CD8-positive, alpha-beta memory T cell (primary cell): ENCODE measurements around the gene CADM4. TPM values are rescaled to one million over a fixed set of nuclear protein-coding genes. Genes with fewer than 3 reads are reported as not detected.

Source experiments
- CTCF ChIA-PET: fragments of 350-600 bp; sonication (Branson Sonifier 250); formaldehyde crosslinking; loops from one replicate; lab custom pipeline; 2021; ENCODE audit warnings: antibody characterized with exemption; lab: Charles Lee
- POLR2A ChIA-PET: fragments of 350-600 bp; sonication (Branson Sonifier 250); formaldehyde crosslinking; loops from one replicate; lab custom pipeline; 2021; ENCODE audit warnings: antibody characterized with exemption; lab: Charles Lee
- DNase-seq, 5 donors: peaks; one replicate each; pipeline versions ENCODE4 v3.0.0 to v3.0.0-alpha.2; 2020 to 2022; ENCODE audit warnings: mixed read lengths in 1 of 5
- H3K27ac ChIP-seq: one replicate; pipeline ENCODE4 v1.7.0; 2013; ENCODE audit warnings: low read depth, mild to moderate bottlenecking, low read length, moderate library complexity
- H3K27me3 ChIP-seq: 2 replicates; pipeline ENCODE4 v1.7.0; 2013; ENCODE audit warnings: low read length, mild to moderate bottlenecking; ENCODE audit not compliant: insufficient read depth, poor library complexity, severe bottlenecking
- H3K36me3 ChIP-seq: 2 replicates; pipeline ENCODE4 v1.7.0; 2013; ENCODE audit warnings: mild to moderate bottlenecking, low read length, moderate library complexity; ENCODE audit not compliant: insufficient read depth
- H3K4me1 ChIP-seq: 2 replicates; pipeline ENCODE4 v1.7.0; 2013; ENCODE audit warnings: mild to moderate bottlenecking, low read length, moderate library complexity; ENCODE audit not compliant: insufficient read depth
- H3K4me3 ChIP-seq: 2 replicates; pipeline ENCODE4 v1.7.0; 2013; ENCODE audit warnings: mild to moderate bottlenecking, low read length
- H3K9me3 ChIP-seq: 2 replicates; pipeline ENCODE4 v1.7.0; 2013; ENCODE audit warnings: mild to moderate bottlenecking, low read length
- H3K27ac Mint-ChIP-seq, 8 donors: one replicate each; pipeline ENCODE4 v1.8.0; 2020 to 2021; ENCODE audit warnings: mixed read lengths in 8 of 8, mild to moderate bottlenecking in 6 of 8, inconsistent platforms in 3 of 8, moderate library complexity in 3 of 8
- H3K27me3 Mint-ChIP-seq, 2 donors: one replicate each; pipeline ENCODE4 v1.8.0; 2020 to 2021; ENCODE audit warnings: mixed read lengths in 2 of 2, mild to moderate bottlenecking in 1 of 2, moderate library complexity in 1 of 2
- H3K36me3 Mint-ChIP-seq, 3 donors: one replicate each; pipeline ENCODE4 v1.8.0; 2020 to 2021; ENCODE audit warnings: mixed read lengths in 3 of 3, inconsistent platforms in 1 of 3, mild to moderate bottlenecking in 1 of 3
- H3K4me1 Mint-ChIP-seq, 3 donors: one replicate each; pipeline ENCODE4 v1.8.0; 2020 to 2021; ENCODE audit warnings: mixed read lengths in 3 of 3, inconsistent platforms in 1 of 3, mild to moderate bottlenecking in 1 of 3
- H3K4me3 Mint-ChIP-seq, 7 donors: one replicate each; pipeline ENCODE4 v1.8.0; 2020 to 2021; ENCODE audit warnings: mixed read lengths in 7 of 7, mild to moderate bottlenecking in 6 of 7, moderate library complexity in 4 of 7, inconsistent platforms in 2 of 7
- H3K9me3 Mint-ChIP-seq, 5 donors: one replicate each; pipeline ENCODE4 v1.8.0; 2020 to 2022; ENCODE audit warnings: mixed read lengths in 5 of 5, mild to moderate bottlenecking in 3 of 5, moderate library complexity in 2 of 5, inconsistent platforms in 1 of 5
- polyA plus RNA-seq: library from polyadenylated mRNA; unstranded; fragments of 300-500 nt; fragmentation: Illumina TruSeq; gene quantifications from one replicate; pipeline ENCODE4 v1.2.3, GENCODE V29; 2021
- total RNA-seq, 2 experiments: library from RNA; stranded (reverse); gene quantifications; one replicate each; pipeline ENCODE4 v1.2.3, GENCODE V29; 2021

The CADM4 gene
- total and polyA plus RNA-seq, 3 experiments from 2014 or later, result 0.24 to 0.57 TPM; not detected in 1

GRCh38 chr19:43681821-43682220 lies 42.2 kb upstream of the CADM4 start:
- no peaks in the 10 kb centered on the region for H3K27me3 Mint-ChIP-seq
- Histone ChIP-seq H3K9me3 (no peaks in the 10 kb centered on the region), H3K36me3 (no peaks in the 10 kb centered on the region), H3K4me1 (no peaks in the 10 kb centered on the region), H3K27me3 (no peaks in the 10 kb centered on the region), H3K27ac (no peak overlapping the region), H3K4me3 (no peak overlapping the region)
- POLR2A ChIA-PET, result no interaction called here
- H3K9me3 Mint-ChIP-seq, result no peaks in the 10 kb centered on the region
- CTCF ChIA-PET, result no interaction called here
- no peak overlapping the region for H3K4me3 Mint-ChIP-seq
- H3K4me1 Mint-ChIP-seq, result no peaks in the 10 kb centered on the region
- no peak overlapping the region for H3K27ac Mint-ChIP-seq
- no peak for DNase-seq
- H3K36me3 Mint-ChIP-seq, result no peaks in the 10 kb centered on the region

GRCh38 chr19:43678512-43679261 lies 39.0 kb upstream of the CADM4 start:
- no peak for DNase-seq
- Mint-ChIP-seq H3K27me3 (peaks cover 0 to 1% of the 10 kb centered on the region in 2 donors), H3K4me1 (peaks cover 2 to 5% (median 5%) of the 10 kb centered on the region in 3 donors), H3K27ac (no peak overlapping the region), H3K9me3 (no peaks in the 10 kb centered on the region), H3K4me3 (no peak overlapping the region), H3K36me3 (no peaks in the 10 kb centered on the region)
- POLR2A ChIA-PET, result no interaction called here
- H3K27ac ChIP-seq, result no peak overlapping the region
- H3K27me3 ChIP-seq, result no peaks in the 10 kb centered on the region
- H3K9me3 ChIP-seq, result no peaks in the 10 kb centered on the region
- H3K36me3 ChIP-seq, result no peaks in the 10 kb centered on the region
- no peaks in the 10 kb centered on the region for H3K4me1 ChIP-seq
- no peak overlapping the region for H3K4me3 ChIP-seq
- CTCF ChIA-PET, result no interaction called here

DNA sequence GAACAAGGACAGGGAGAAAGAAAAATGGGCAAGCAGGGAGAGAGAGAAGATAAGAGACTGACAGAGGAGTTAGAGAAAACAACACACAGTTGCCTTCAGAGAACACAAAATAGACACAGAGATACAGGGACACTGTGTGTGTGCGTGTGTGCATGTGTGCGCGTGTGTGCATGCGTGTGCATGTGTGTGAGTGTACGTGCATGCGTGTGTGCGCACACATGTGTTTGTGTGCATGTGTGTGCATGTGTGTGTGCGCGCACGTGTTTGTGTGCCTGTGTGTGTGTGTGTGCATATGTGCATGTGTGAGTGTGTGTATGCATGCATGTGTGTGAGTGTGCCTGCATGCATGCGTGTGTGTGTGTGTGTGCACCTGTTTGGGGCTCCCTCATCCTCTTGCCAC lies 36.3 kb upstream of the CADM4 start:
- Mint-ChIP-seq H3K4me3 (no peak overlapping the region), H3K4me1 (peaks cover 4 to 9% (median 5%) of the 10 kb centered on the region in 3 donors), H3K27ac (peak overlapping the region in 3 of 8 donors; percentile 13 to 47 (median 16)), H3K36me3 (no peaks in the 10 kb centered on the region), H3K9me3 (no peaks in the 10 kb centered on the region), H3K27me3 (peaks cover 0 to 1% of the 10 kb centered on the region in 2 donors)
- no peaks in the 10 kb centered on the region for H3K36me3 ChIP-seq
- no peaks in the 10 kb centered on the region for H3K27me3 ChIP-seq
- H3K4me3 ChIP-seq, result no peak overlapping the region
- H3K9me3 ChIP-seq, result no peaks in the 10 kb centered on the region
- ChIA-PET CTCF (no interaction called here), POLR2A (no interaction called here)
- H3K4me1 ChIP-seq, result no peaks in the 10 kb centered on the region
- no peak for DNase-seq
- H3K27ac ChIP-seq, result no peak overlapping the region

- Histone ChIP-seq H3K27ac (no peak overlapping the region), H3K4me1 (no peaks in the 10 kb centered on the region), H3K36me3 (no peaks in the 10 kb centered on the region), H3K4me3 (no peak overlapping the region), H3K27me3 (no peaks in the 10 kb centered on the region), H3K9me3 (no peaks in the 10 kb centered on the region)
- POLR2A ChIA-PET, result no interaction called here
- Mint-ChIP-seq H3K4me1 (peaks cover 6 to 11% (median 11%) of the 10 kb centered on the region in 3 donors), H3K36me3 (no peaks in the 10 kb centered on the region), H3K27me3 (peaks cover 0 to 1% of the 10 kb centered on the region in 2 donors), H3K4me3 (peak overlapping the region in 1 of 7 donors; percentile 4), H3K9me3 (no peaks in the 10 kb centered on the region), H3K27ac (peak overlapping the region in 3 of 8 donors; percentile 0 to 47 (median 13))
- DNase-seq, result no peak
- CTCF ChIA-PET, result interaction anchor here (1.3 kb wide), 1 partner anchor 156 kb away, joined by 3 read pairs; no protein-coding TSS in a partner anchor
These were observed 35.7 kb upstream of the CADM4 start for GRCh38 chr19:43675269-43675879.

DNA sequence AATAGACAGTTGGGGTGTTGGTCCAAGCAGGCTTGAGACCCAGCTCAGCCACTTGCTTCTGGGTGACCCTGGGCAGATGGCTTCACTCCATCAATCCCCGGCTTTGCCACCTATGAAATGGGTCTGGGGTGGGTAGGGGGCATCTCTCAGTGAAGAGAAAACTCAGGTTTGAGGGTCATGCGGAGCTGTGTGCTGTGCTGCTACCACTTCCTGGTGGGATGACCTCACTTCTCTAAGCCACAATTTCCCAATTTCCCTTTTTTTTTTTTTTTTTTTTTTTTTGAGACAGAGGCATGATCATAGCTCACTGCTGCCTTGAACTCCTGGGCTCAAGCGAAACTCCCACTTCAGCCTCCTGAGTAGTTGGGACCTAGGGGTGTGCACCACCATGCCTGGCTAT lies 34.9 kb upstream of the CADM4 start:
- Mint-ChIP-seq H3K4me1 (peaks cover 12 to 19% (median 19%) of the 10 kb centered on the region in 3 donors), H3K27ac (no peak overlapping the region), H3K27me3 (peaks cover 0 to 8% of the 10 kb centered on the region in 2 donors), H3K36me3 (no peaks in the 10 kb centered on the region), H3K4me3 (no peak overlapping the region), H3K9me3 (no peaks in the 10 kb centered on the region)
- ChIA-PET CTCF (interaction anchor here (1.3 kb wide), 1 partner anchor 155 kb away, joined by 3 read pairs; no protein-coding TSS in a partner anchor), POLR2A (no interaction called here)
- no peaks in the 10 kb centered on the region for H3K4me1 ChIP-seq
- no peak overlapping the region for H3K4me3 ChIP-seq
- H3K36me3 ChIP-seq, result no peaks in the 10 kb centered on the region
- no peak overlapping the region for H3K27ac ChIP-seq
- no peaks in the 10 kb centered on the region for H3K9me3 ChIP-seq
- no peaks in the 10 kb centered on the region for H3K27me3 ChIP-seq
- no peak for DNase-seq

DNA sequence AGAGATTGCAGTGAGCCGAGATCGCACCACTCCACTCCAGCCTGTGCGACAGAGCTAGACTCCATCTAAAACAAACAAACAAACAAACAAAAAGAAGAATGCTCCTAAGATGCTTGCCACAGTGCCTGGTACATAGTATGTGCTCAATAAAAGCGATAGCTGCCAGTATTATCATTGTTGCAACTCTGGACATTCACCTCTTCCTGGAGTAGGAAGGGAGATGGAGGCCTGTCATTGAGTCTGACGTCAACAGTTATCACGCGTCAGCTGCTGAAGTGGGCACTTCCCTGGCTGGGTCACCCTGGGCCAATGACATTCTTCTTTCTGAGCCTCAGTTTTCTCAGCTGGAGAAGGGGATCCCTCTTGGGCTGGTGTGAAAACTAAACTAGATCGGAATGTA lies 34.5 kb upstream of the CADM4 start:
- no peaks in the 10 kb centered on the region for H3K36me3 ChIP-seq
- ChIA-PET POLR2A (no interaction called here), CTCF (interaction anchor here (1.3 kb wide), 1 partner anchor 155 kb away, joined by 3 read pairs; no protein-coding TSS in a partner anchor)
- no peak for DNase-seq
- Mint-ChIP-seq H3K4me3 (no peak overlapping the region), H3K36me3 (no peaks in the 10 kb centered on the region), H3K9me3 (no peaks in the 10 kb centered on the region), H3K27me3 (peaks cover 0 to 8% of the 10 kb centered on the region in 2 donors), H3K4me1 (peaks cover 15 to 23% (median 21%) of the 10 kb centered on the region in 3 donors), H3K27ac (no peak overlapping the region)
- H3K4me3 ChIP-seq, result no peak overlapping the region
- no peaks in the 10 kb centered on the region for H3K4me1 ChIP-seq
- H3K27ac ChIP-seq, result no peak overlapping the region
- no peaks in the 10 kb centered on the region for H3K27me3 ChIP-seq
- H3K9me3 ChIP-seq, result no peaks in the 10 kb centered on the region

DNA sequence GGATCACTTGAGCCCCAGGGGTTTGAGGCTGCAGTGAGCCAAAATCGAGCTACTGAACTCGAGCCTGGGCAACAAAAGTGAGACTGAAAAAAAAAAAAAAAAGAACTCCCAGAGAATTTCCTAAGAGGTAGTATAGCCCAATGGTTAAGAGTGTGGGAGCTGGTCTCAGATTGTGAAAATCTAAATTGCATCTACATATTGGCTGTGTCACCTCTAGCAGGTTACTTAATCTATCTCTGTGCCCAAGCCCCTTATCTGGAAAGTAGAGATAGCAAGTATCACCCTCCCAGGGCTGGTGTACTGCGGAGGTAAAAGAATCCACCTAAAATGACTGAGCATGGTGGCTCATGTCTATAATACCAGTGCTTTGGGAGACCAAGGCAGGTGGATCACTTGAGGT lies 34.0 kb upstream of the CADM4 start:
- H3K9me3 ChIP-seq, result no peaks in the 10 kb centered on the region
- POLR2A ChIA-PET, result interaction anchor here (0.6 kb wide), 1 partner anchor 79 kb away, joined by 3 read pairs; no protein-coding TSS in a partner anchor
- DNase-seq, result no peak

More for the DNA sequence above, 34.0 kb upstream of the CADM4 start:
- CTCF ChIA-PET, result no interaction called here
- Mint-ChIP-seq H3K27me3 (peaks cover 0 to 8% of the 10 kb centered on the region in 2 donors), H3K9me3 (no peaks in the 10 kb centered on the region), H3K27ac (peak overlapping the region in 1 of 8 donors; percentile 35), H3K36me3 (no peaks in the 10 kb centered on the region), H3K4me3 (no peak overlapping the region), H3K4me1 (peaks cover 19 to 29% (median 26%) of the 10 kb centered on the region in 3 donors)
- Histone ChIP-seq H3K27me3 (no peaks in the 10 kb centered on the region), H3K4me1 (no peaks in the 10 kb centered on the region), H3K36me3 (no peaks in the 10 kb centered on the region), H3K27ac (no peak overlapping the region), H3K4me3 (no peak overlapping the region)
